ENCODE measurements around the gene THY1. TPM values are rescaled to one million over a fixed set of nuclear protein-coding genes. Genes with fewer than 3 reads are reported as not detected.
A peak's percentile ranks its signal among the peaks of the same experiment; 100 is the strongest.

The THY1 gene
- total RNA-seq, 2 experiments from 2014 or later: 0.18 to 0.91 TPM

DNA sequence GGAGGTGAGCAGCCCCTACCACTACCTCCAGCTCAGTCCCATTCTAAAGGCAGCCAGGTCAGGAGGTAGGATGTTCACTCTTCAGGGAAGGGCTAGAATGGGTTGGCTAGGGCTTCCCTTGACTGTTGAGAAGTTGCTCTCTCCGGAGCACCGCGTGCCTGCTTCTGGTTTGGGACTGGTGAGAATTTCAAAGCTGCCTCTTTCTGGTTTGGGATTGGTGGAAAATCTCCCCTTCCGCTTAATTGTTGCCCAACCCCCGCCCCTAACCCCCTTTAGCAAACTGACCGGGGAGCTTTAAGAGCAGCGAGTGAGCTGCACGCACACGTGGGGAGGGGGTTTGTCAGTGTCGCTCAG, 42.2 kb downstream of the THY1 start:
- Mint-ChIP-seq H3K9me3 (ENCODE audit: low read depth) (no peaks in the 10 kb centered on the region), H3K36me3 (ENCODE audit: low read depth) (no peaks in the 10 kb centered on the region), H3K4me3 (no peak overlapping the region), H3K4me1 (peaks cover 7% of the 10 kb centered on the region), H3K27ac (peak overlapping the region; percentile 18), H3K27me3 (no peaks in the 10 kb centered on the region)
- ChIA-PET CTCF (interaction anchor here (0.6 to 11.3 kb wide), 18 partner anchors 9 to 274 kb away, joined by 3 to 153 read pairs (median 4); no protein-coding TSS in a partner anchor), POLR2A (no interaction called here)
- intact Hi-C loops (cut with DNase I, micrococcal nuclease): loop anchor here (1.0 to 5.0 kb wide), 9 partner anchors 20 to 363 kb away; partner anchors contain the start of genes CBL (in 1 of the 2), NECTIN1 (in 1 of the 2), RNF26 (in 1 of the 2) and RPS25 (in 1 of the 2)
- ATAC-seq (no peak), DNase-seq (no peak)

DNA sequence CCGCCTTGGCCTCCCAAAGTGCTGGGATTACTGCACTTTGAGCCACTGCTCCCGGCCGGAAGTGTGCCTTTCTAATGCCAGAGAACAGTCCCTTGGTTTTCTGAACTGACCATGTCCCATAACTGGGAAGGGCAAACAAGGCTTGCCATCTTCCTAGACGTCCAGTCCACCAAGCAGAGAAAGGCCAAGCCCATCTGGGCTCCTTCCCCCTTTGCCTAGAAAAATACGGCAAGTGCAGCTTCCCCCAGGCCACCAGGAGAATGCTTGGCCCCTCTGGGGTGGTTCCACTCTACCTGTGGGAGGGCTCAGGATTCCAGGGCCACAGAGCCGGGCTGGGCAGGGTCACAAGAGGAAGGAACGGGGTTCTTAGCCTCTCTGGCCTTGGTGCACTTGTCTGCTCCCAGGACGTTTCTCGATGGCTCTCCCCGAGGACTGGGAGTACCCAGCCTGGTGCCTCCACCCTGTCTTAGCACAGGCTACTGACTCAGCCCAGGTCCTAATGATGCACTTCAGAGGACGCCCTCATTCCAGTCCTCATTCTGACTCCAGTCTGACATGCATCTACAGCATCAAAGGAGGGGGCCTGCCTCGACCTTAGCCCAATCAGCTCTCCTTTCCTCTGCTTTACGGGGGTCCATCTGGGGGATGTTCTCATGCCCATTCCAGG, 42.7 kb downstream of the THY1 start:
- peaks cover 7% of the 10 kb centered on the region for H3K4me1 Mint-ChIP-seq
- intact Hi-C loops (cut with DNase I, micrococcal nuclease): loop anchor here (2.0 to 5.0 kb wide), 3 partner anchors 92 to 347 kb away; partner anchors contain the start of gene NECTIN1 (in 1 of the 2)
- H3K27me3 Mint-ChIP-seq: no peaks in the 10 kb centered on the region
- POLR2A ChIA-PET: no interaction called here
- no peaks in the 10 kb centered on the region for H3K36me3 Mint-ChIP-seq (ENCODE audit: low read depth)
- no peak overlapping the region for H3K27ac Mint-ChIP-seq
- ATAC-seq: no peak
- H3K9me3 Mint-ChIP-seq (ENCODE audit: low read depth): no peaks in the 10 kb centered on the region
- CTCF ChIA-PET: interaction anchor here (0.6 to 11.3 kb wide), 9 partner anchors 10 to 60 kb away, joined by 3 to 153 read pairs (median 16); no protein-coding TSS in a partner anchor
- peak; percentile 26 for DNase-seq
- no peak overlapping the region for H3K4me3 Mint-ChIP-seq

GRCh38 chr11:119378851-119379465, 44.0 kb downstream of the THY1 start:
- ChIA-PET POLR2A (no interaction called here), CTCF (interaction anchor here (0.8 to 11.3 kb wide), 5 partner anchors 11 to 96 kb away, joined by 4 to 153 read pairs (median 12); no protein-coding TSS in a partner anchor)
- Mint-ChIP-seq H3K9me3 (ENCODE audit: low read depth) (no peaks in the 10 kb centered on the region), H3K4me3 (no peak overlapping the region), H3K4me1 (peaks cover 8% of the 10 kb centered on the region), H3K27ac (no peak overlapping the region), H3K36me3 (ENCODE audit: low read depth) (no peaks in the 10 kb centered on the region), H3K27me3 (no peaks in the 10 kb centered on the region)
- ATAC-seq: no peak
- no peak for DNase-seq
- intact Hi-C loops (cut with DNase I, micrococcal nuclease): no loop called here

DNA sequence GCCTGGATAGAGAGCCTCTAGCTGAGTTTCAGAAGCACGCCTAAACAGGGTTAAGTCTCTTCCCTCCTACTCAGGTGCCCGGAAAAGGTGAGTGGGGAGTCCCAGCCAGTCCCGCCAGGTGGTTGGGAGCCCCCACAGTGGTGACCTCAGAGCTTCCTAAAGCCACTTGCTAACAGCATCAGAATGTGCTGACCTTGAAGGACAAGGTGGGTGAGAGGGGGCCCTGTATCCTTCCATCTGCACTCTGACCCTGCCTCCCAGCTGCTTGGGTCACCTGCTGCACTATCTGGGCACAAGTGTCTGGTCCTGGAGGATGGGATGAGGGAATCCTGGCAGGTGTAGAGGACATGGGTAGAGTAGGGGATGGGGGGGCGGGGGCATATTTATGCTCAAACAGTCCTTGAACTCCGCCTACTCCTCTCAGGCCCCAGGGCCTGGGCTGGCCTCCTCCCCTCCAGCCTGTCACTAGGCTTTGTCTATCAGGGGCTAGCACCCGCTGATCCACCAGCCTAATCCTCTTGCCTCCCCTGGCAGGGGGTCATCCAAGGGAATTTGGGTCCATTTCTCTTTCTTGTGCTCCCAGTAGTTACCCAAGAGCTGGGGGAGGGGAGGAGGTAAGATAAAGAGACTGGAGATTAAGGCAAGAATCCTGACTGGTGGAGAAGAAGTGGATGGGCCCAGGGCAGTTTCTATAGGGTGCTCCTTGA, 44.9 kb downstream of the THY1 start:
- intact Hi-C loops (cut with DNase I, micrococcal nuclease): no loop called here
- peaks cover 12% of the 10 kb centered on the region for H3K4me1 Mint-ChIP-seq
- no peak for DNase-seq
- no peak overlapping the region for H3K27ac Mint-ChIP-seq
- ChIA-PET POLR2A (no interaction called here), CTCF (interaction anchor here (0.7 to 11.3 kb wide), 7 partner anchors 10 to 357 kb away, joined by 3 to 153 read pairs (median 6); no protein-coding TSS in a partner anchor)
- no peaks in the 10 kb centered on the region for H3K36me3 Mint-ChIP-seq (ENCODE audit: low read depth)
- no peaks in the 10 kb centered on the region for H3K27me3 Mint-ChIP-seq
- no peaks in the 10 kb centered on the region for H3K9me3 Mint-ChIP-seq (ENCODE audit: low read depth)
- ATAC-seq: no peak
- H3K4me3 Mint-ChIP-seq: no peak overlapping the region

- POLR2A ChIA-PET: no interaction called here
- Mint-ChIP-seq H3K9me3 (ENCODE audit: low read depth) (no peaks in the 10 kb centered on the region), H3K27ac (no peak overlapping the region), H3K27me3 (no peaks in the 10 kb centered on the region), H3K36me3 (ENCODE audit: low read depth) (no peaks in the 10 kb centered on the region), H3K4me3 (no peak overlapping the region), H3K4me1 (peaks cover 12% of the 10 kb centered on the region)
- CTCF ChIA-PET: interaction anchor here (0.5 to 11.3 kb wide), 8 partner anchors 10 to 765 kb away, joined by 3 to 153 read pairs (median 9); no protein-coding TSS in a partner anchor
- DNase-seq (no peak), ATAC-seq (no peak)
- intact Hi-C loops (cut with DNase I, micrococcal nuclease): no loop called here
Measured at GRCh38 chr11:119377112-119377901, 45.7 kb downstream of the THY1 start.

GRCh38 chr11:119376197-119376847, 46.6 kb downstream of the THY1 start:
- ATAC-seq (no peak), DNase-seq (no peak)
- CTCF ChIA-PET: interaction anchor here (0.5 to 11.3 kb wide), 11 partner anchors 9 to 764 kb away, joined by 3 to 153 read pairs (median 4); no protein-coding TSS in a partner anchor
- POLR2A ChIA-PET: interaction anchor here (0.7 kb wide), 1 partner anchor 755 kb away, joined by 3 read pairs; no protein-coding TSS in a partner anchor
- peaks cover 12% of the 10 kb centered on the region for H3K4me1 Mint-ChIP-seq
- no peaks in the 10 kb centered on the region for H3K27me3 Mint-ChIP-seq
- no peak overlapping the region for H3K27ac Mint-ChIP-seq
- H3K9me3 Mint-ChIP-seq (ENCODE audit: low read depth): no peaks in the 10 kb centered on the region
- H3K4me3 Mint-ChIP-seq: no peak overlapping the region
- intact Hi-C loops (cut with DNase I, micrococcal nuclease): no loop called here
- H3K36me3 Mint-ChIP-seq (ENCODE audit: low read depth): no peaks in the 10 kb centered on the region

DNA sequence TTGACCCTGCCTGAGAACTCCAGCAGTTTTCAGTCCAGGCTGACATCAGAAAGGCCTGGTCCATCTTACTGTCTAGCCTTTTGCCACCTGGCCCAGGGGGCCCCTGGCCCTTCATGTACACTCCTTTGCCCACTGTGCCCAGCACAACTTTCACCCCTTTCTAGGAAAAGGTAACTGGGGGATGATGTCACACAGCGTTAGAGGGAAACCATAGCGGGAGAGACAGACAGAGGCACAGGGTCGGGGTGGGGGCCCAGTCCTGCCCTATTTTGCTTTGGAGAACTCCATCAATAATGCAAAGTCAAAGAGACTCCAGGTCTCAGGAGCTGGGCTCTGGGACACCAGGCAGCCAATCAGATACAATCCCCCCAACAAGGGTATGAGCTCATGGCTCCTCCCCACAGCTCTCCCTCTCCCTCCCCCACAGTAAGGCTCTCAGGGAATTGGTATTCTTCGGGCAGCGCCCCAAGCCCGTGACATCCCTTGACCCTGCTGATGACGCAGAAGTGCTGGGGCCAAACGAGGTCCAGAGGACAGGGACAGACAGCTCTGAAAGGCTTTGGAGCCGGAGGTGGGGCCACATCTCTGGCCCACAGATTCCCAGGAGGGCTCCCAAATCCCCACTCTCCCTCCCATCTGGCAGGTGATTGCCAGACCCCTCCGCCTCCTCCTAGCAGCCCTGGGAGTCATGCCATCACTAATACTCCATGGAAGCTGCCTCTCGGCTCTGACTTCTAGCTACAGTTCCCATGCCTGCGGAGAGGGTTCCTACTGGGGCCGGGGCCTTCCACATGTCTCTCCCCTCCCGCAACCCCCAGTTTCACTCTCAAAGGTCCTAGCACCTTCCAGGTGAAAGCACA, 47.4 kb downstream of the THY1 start:
- DNase-seq (no peak), ATAC-seq (no peak)
- CTCF ChIA-PET: interaction anchor here (0.7 to 11.3 kb wide), 10 partner anchors 10 to 105 kb away, joined by 3 to 153 read pairs (median 4); partner anchors contain the start of gene C1QTNF5
- H3K27ac Mint-ChIP-seq: no peak overlapping the region
- H3K4me3 Mint-ChIP-seq: no peak overlapping the region
- H3K4me1 Mint-ChIP-seq: peaks cover 6% of the 10 kb centered on the region
- POLR2A ChIA-PET: interaction anchor here (0.7 kb wide), 1 partner anchor 756 kb away, joined by 3 read pairs; no protein-coding TSS in a partner anchor
- H3K27me3 Mint-ChIP-seq: no peaks in the 10 kb centered on the region
- H3K9me3 Mint-ChIP-seq (ENCODE audit: low read depth): no peaks in the 10 kb centered on the region
- H3K36me3 Mint-ChIP-seq (ENCODE audit: low read depth): no peaks in the 10 kb centered on the region
- intact Hi-C loops (cut with DNase I, micrococcal nuclease): no loop called here

GRCh38 chr11:119374632-119375336, 48.2 kb downstream of the THY1 start:
- CTCF ChIA-PET: interaction anchor here (0.5 to 11.3 kb wide), 15 partner anchors 8 to 366 kb away, joined by 3 to 153 read pairs (median 4); no protein-coding TSS in a partner anchor
- intact Hi-C loops (cut with DNase I, micrococcal nuclease): loop anchor here (1.0 kb wide), 1 partner anchor 18 kb away; no protein-coding TSS in a partner anchor
- POLR2A ChIA-PET: no interaction called here
- no peaks in the 10 kb centered on the region for H3K9me3 Mint-ChIP-seq (ENCODE audit: low read depth)
- H3K4me3 Mint-ChIP-seq: no peak overlapping the region
- H3K4me1 Mint-ChIP-seq: peaks cover 6% of the 10 kb centered on the region
- no peak for ATAC-seq
- no peak for DNase-seq
- no peak overlapping the region for H3K27ac Mint-ChIP-seq
- H3K27me3 Mint-ChIP-seq: no peaks in the 10 kb centered on the region
- no peaks in the 10 kb centered on the region for H3K36me3 Mint-ChIP-seq (ENCODE audit: low read depth)

GRCh38 chr11:119373921-119374631, 48.9 kb downstream of the THY1 start:
- DNase-seq (peak; percentile 71), ATAC-seq (peak; percentile 55)
- Mint-ChIP-seq H3K4me1 (peaks cover 6% of the 10 kb centered on the region), H3K9me3 (ENCODE audit: low read depth) (no peaks in the 10 kb centered on the region), H3K27ac (no peak overlapping the region), H3K27me3 (peaks cover 2% of the 10 kb centered on the region), H3K4me3 (no peak overlapping the region), H3K36me3 (ENCODE audit: low read depth) (no peaks in the 10 kb centered on the region)
- ChIA-PET CTCF (interaction anchor here (0.5 to 11.3 kb wide), 18 partner anchors 9 to 366 kb away, joined by 3 to 153 read pairs (median 4); no protein-coding TSS in a partner anchor), POLR2A (no interaction called here)
- intact Hi-C loops (cut with DNase I, micrococcal nuclease): loop anchor here (1.0 kb wide), 1 partner anchor 18 kb away; no protein-coding TSS in a partner anchor

All from activated CD4-positive, alpha-beta T cell treated with anti-CD3 and anti-CD28 coated beads for 36 hours (primary cell).